ENCODE measurements around the gene PPIP5K1. TPM values are rescaled to one million over a fixed set of nuclear protein-coding genes. Genes with fewer than 3 reads are reported as not detected.

The PPIP5K1 gene
- total and polyA plus RNA-seq, 9 of the 15 experiments (the other 6 are each of a cell fraction or from before 2014, with no cell fraction given), result 2.5 to 74.6 (median 35.1) TPM

GRCh38 chr15:43517354-43518196, 72.4 kb downstream of the PPIP5K1 start, which contains the start of gene MAP1A (continued):
- TF ChIP-seq REST (IDR thresholded peaks at IDR 0.05; ENCODE audit: borderline replicate concordance), result peak; percentile 46
- TF ChIP-seq REST (CRISPR knock-in tag; IDR thresholded peaks at IDR 0.05; ENCODE audit: low read depth), result no peak
- TF ChIP-seq ZNF764 (CRISPR knock-in tag; IDR thresholded peaks at IDR 0.05; ENCODE audit: low read depth), result no peak
- peak; percentile 55 for TF ChIP-seq CTBP1 (IDR thresholded peaks at IDR 0.05; ENCODE audit: borderline replicate concordance)

Data from K562 (cell line).